Measurements from ENCODE around the gene RFX7.
A peak's percentile ranks its signal among the peaks of the same experiment; 100 is the strongest.

RFX7 gene

DNA sequence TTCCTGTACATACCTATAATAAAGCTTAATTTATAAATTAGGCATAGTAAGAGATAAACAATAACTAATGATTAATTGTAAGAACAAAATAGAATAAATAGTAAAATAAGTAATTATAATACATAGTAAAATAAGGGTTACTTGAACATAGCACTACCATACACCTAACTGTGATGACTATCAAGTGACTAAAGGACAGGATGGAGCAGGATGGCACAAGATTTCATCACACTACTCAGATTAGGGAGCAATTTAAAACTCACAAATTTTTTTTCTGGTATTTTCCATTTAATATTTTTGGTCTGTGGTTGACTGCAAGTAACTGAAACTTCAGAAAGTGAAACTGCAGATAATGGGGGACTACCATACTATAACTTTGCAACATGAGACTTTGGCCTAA lies 14.8 kb downstream of the RFX7 start:
- peaks cover 0 to 3% of the 10 kb centered on the region in 2 experiments; a peak in 2 of 3 replicates for H3K36me3 ChIP-seq (ENCODE audit: control insufficient read depth in 2 of 2, insufficient read depth in 1 of 2, low read length in 2 of 2)
- POLR2A ChIA-PET, result no interaction called here
- no peak overlapping the region for H3K4me3 ChIP-seq (ENCODE audit: low read depth, low read length)
- no peak overlapping the region for H3K27ac ChIP-seq (ENCODE audit: extremely low read depth, low read depth, low read length)
- CTCF ChIA-PET, result no interaction called here
- TF ChIP-seq EGR2 (tag by site-specific recombination; IDR thresholded peaks at IDR 0.05; ENCODE audit: low read depth), result no peak
- TF ChIP-seq ZNF311 (tag by site-specific recombination; IDR thresholded peaks at IDR 0.05; ENCODE audit: borderline replicate concordance), result no peak
- TF ChIP-seq GLI4 (tag by site-specific recombination; IDR thresholded peaks at IDR 0.05), result no peak
- no peaks in the 10 kb centered on the region for H3K9me3 ChIP-seq (ENCODE audit: control insufficient read depth, insufficient read depth, low read depth, low read length)
- H3K4me1 ChIP-seq (ENCODE audit: control insufficient read depth, insufficient read depth, low read length), result no peaks in the 10 kb centered on the region

- H3K9me3 ChIP-seq (ENCODE audit: control insufficient read depth, insufficient read depth, low read depth, low read length), result no peaks in the 10 kb centered on the region
These were observed 15.3 kb downstream of the RFX7 start for GRCh38 chr15:56228352-56228751.

GRCh38 chr15:56227780-56228179 lies 15.9 kb downstream of the RFX7 start:
- no peak for TF ChIP-seq ZNF549 (tag by site-specific recombination; IDR thresholded peaks at IDR 0.05)
- TF ChIP-seq KLF7 (tag by site-specific recombination; IDR thresholded peaks at IDR 0.05; ENCODE audit: borderline replicate concordance), result no peak
- no peak for TF ChIP-seq PRDM10 (tag by site-specific recombination; IDR thresholded peaks at IDR 0.05)
- peak; percentile 71 for TF ChIP-seq SETDB1 (IDR thresholded peaks at IDR 0.05; ENCODE audit: insufficient read length, low read length)
- no peak for TF ChIP-seq ZNF580 (tag by site-specific recombination; IDR thresholded peaks at IDR 0.05)
- TF ChIP-seq, protein P1, sequence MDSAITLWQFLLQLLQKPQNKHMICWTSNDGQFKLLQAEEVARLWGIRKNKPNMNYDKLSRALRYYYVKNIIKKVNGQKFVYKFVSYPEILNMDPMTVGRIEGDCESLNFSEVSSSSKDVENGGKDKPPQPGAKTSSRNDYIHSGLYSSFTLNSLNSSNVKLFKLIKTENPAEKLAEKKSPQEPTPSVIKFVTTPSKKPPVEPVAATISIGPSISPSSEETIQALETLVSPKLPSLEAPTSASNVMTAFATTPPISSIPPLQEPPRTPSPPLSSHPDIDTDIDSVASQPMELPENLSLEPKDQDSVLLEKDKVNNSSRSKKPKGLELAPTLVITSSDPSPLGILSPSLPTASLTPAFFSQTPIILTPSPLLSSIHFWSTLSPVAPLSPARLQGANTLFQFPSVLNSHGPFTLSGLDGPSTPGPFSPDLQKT (IDR thresholded peaks at IDR 0.05; ENCODE audit: borderline replicate concordance, low read depth, low read length), result no peak
- TF ChIP-seq PRDM1 (tag by site-specific recombination; IDR thresholded peaks at IDR 0.05), result peak; percentile 66
- no peak for TF ChIP-seq ZNF510 (tag by site-specific recombination; IDR thresholded peaks at IDR 0.05; ENCODE audit: insufficient replicate concordance)
- no peak for TF ChIP-seq ZNF148 (tag by site-specific recombination; IDR thresholded peaks at IDR 0.05; ENCODE audit: borderline replicate concordance)
- no peak for TF ChIP-seq ZNF112 (tag by site-specific recombination; IDR thresholded peaks at IDR 0.05)
- no peak for TF ChIP-seq ZBTB7A (tag by site-specific recombination; IDR thresholded peaks at IDR 0.05; ENCODE audit: low read depth)
- Histone ChIP-seq H3K36me3 (ENCODE audit: control insufficient read depth in 2 of 2, insufficient read depth in 1 of 2, low read length in 2 of 2) (peaks cover 0 to 3% of the 10 kb centered on the region in 2 experiments; a peak in 2 of 3 replicates), H3K27ac (ENCODE audit: extremely low read depth, low read depth, low read length) (no peak overlapping the region), H3K4me3 (ENCODE audit: low read depth, low read length) (no peak overlapping the region), H3K4me1 (ENCODE audit: control insufficient read depth, insufficient read depth, low read length) (no peaks in the 10 kb centered on the region), H3K9me3 (ENCODE audit: control insufficient read depth, insufficient read depth, low read depth, low read length) (no peaks in the 10 kb centered on the region)
- ChIA-PET CTCF (interaction anchor here (0.6 to 0.7 kb wide), 3 partner anchors 10 to 203 kb away, joined by 3 read pairs; no protein-coding TSS in a partner anchor), POLR2A (no interaction called here)

More at GRCh38 chr15:56228352-56228751, 15.3 kb downstream of the RFX7 start:
- Histone ChIP-seq H3K4me1 (ENCODE audit: control insufficient read depth, insufficient read depth, low read length) (no peaks in the 10 kb centered on the region), H3K4me3 (ENCODE audit: low read depth, low read length) (no peak overlapping the region), H3K27ac (ENCODE audit: extremely low read depth, low read depth, low read length) (no peak overlapping the region), H3K36me3 (ENCODE audit: control insufficient read depth in 2 of 2, insufficient read depth in 1 of 2, low read length in 2 of 2) (peaks cover 0 to 3% of the 10 kb centered on the region in 2 experiments; a peak in 2 of 3 replicates)
- ChIA-PET POLR2A (no interaction called here), CTCF (interaction anchor here (0.6 to 0.7 kb wide), 3 partner anchors 11 to 202 kb away, joined by 3 read pairs; no protein-coding TSS in a partner anchor)
- TF ChIP-seq ZNF510 (tag by site-specific recombination; IDR thresholded peaks at IDR 0.05; ENCODE audit: insufficient replicate concordance) (no peak), ZNF112 (tag by site-specific recombination; IDR thresholded peaks at IDR 0.05) (no peak), ZNF398 (tag by site-specific recombination; IDR thresholded peaks at IDR 0.05) (no peak), ZNF132 (tag by site-specific recombination; IDR thresholded peaks at IDR 0.05; ENCODE audit: borderline replicate concordance) (no peak), WT1 (tag by site-specific recombination; IDR thresholded peaks at IDR 0.05) (no peak), ZNF624 (tag by site-specific recombination; IDR thresholded peaks at IDR 0.05) (no peak), HOXC10 (CRISPR knock-in tag; IDR thresholded peaks at IDR 0.05) (no peak), ZBTB48 (tag by site-specific recombination; IDR thresholded peaks at IDR 0.05) (no peak), ZNF473 (tag by site-specific recombination; IDR thresholded peaks at IDR 0.05) (no peak), IKZF3 (tag by site-specific recombination; IDR thresholded peaks at IDR 0.05) (no peak)

All from HEK293 (cell line).